Neural progenitor cell (in vitro differentiated cells): ENCODE measurements around the gene GPR141. TPM values are rescaled to one million over a fixed set of nuclear protein-coding genes. Genes with fewer than 3 reads are reported as not detected.

Experiments
- DNase-seq: peaks from one replicate; pipeline ENCODE4 v3.0.0-alpha.2; 2016; ENCODE audit warnings: low spot score
- H2AFZ ChIP-seq: fragments of 200-600 bp; sonication (generic); replicated peaks from 2 replicates; pipeline ENCODE4 v1.6.1; 2016; ENCODE audit warnings: antibody characterized with exemption
- H3F3A ChIP-seq: fragments of 200-600 bp; sonication (generic); 2 replicates; pipeline ENCODE4 v1.6.1; 2016; ENCODE audit warnings: antibody characterized with exemption, low read depth
- H3K27ac ChIP-seq: fragments of 200-600 bp; sonication (generic); 2 replicates; pipeline ENCODE4 v1.5.1; 2016; ENCODE audit warnings: mild to moderate bottlenecking
- H3K27me3 ChIP-seq: fragments of 200-600 bp; sonication (generic); 2 replicates; pipeline ENCODE4 v1.6.1; 2016; ENCODE audit warnings: mild to moderate bottlenecking, moderate library complexity
- H3K36me3 ChIP-seq: fragments of 200-600 bp; sonication (generic); 2 replicates; pipeline ENCODE4 v1.5.1; 2016
- H3K4me1 ChIP-seq: fragments of 200-600 bp; sonication (generic); 2 replicates; pipeline ENCODE4 v1.6.1; 2016; ENCODE audit warnings: mixed run types
- H3K4me2 ChIP-seq: fragments of 200-600 bp; sonication (generic); 2 replicates; pipeline ENCODE4 v1.6.1; 2016
- H3K4me3 ChIP-seq: fragments of 200-600 bp; sonication (generic); 2 replicates; pipeline ENCODE4 v1.5.1; 2016
- H3K79me2 ChIP-seq: fragments of 200-600 bp; sonication (generic); 2 replicates; pipeline ENCODE4 v1.6.1; 2016; ENCODE audit warnings: low read depth
- H3K9ac ChIP-seq: fragments of 200-600 bp; sonication (generic); 2 replicates; pipeline ENCODE4 v1.6.1; 2016
- H3K9me3 ChIP-seq: fragments of 200-600 bp; sonication (generic); 2 replicates; pipeline ENCODE4 v1.5.1; 2016; ENCODE audit warnings: low read depth
- H4K20me1 ChIP-seq: fragments of 200-600 bp; sonication (generic); 2 replicates; pipeline ENCODE4 v1.6.1; 2016; ENCODE audit warnings: low read depth
- H3K27ac Mint-ChIP-seq: 3 replicates; pipeline ENCODE4 v1.8.0; 2021; ENCODE audit warnings: mixed read lengths
- H3K27me3 Mint-ChIP-seq: 2 replicates; pipeline ENCODE4 v1.8.0; 2022; ENCODE audit warnings: low read depth, mild to moderate bottlenecking, inconsistent platforms, moderate library complexity, mixed read lengths; ENCODE audit not compliant: insufficient read depth
- H3K36me3 Mint-ChIP-seq: 3 replicates; pipeline ENCODE4 v1.8.0; 2021; ENCODE audit warnings: mixed read lengths
- H3K4me1 Mint-ChIP-seq: 3 replicates; pipeline ENCODE4 v1.8.0; 2021; ENCODE audit warnings: mixed read lengths
- H3K4me3 Mint-ChIP-seq: 3 replicates; pipeline ENCODE4 v1.8.0; 2021; ENCODE audit warnings: mild to moderate bottlenecking, moderate library complexity, mixed read lengths
- H3K9me3 Mint-ChIP-seq: 3 replicates; pipeline ENCODE4 v1.8.0; 2020; ENCODE audit warnings: mixed read lengths
- CTCF ChIP-seq: fragments of 200-600 bp; sonication (generic); IDR thresholded peaks from 2 replicates; pipeline ENCODE4 v1.5.1; 2017; ENCODE audit warnings: antibody characterized with exemption, mild to moderate bottlenecking
- EZH2 ChIP-seq: fragments of 200-600 bp; sonication (generic); IDR thresholded peaks from 2 replicates; pipeline ENCODE4 v1.6.1; 2017; ENCODE audit warnings: antibody characterized with exemption, mild to moderate bottlenecking, moderate library complexity
- EZH2phosphoT487 ChIP-seq: fragments of 200-600 bp; sonication (generic); IDR thresholded peaks from 2 replicates; pipeline ENCODE4 v1.6.1; 2017; ENCODE audit warnings: antibody characterized with exemption
- total RNA-seq: library from RNA; depleted of rRNA; stranded (reverse); fragments of >200 nt; gene quantifications from 2 replicates; pipeline ENCODE4 v1.2.3, GENCODE V29; 2015; ENCODE audit warnings: low replicate concordance

Gene GPR141
- total RNA-seq, 1 donor from 2014 or later: 2.6 TPM

- H3K27me3 Mint-ChIP-seq: peaks cover 7% of the 10 kb centered on the region
- H3K9me3 Mint-ChIP-seq: no peaks in the 10 kb centered on the region
- Histone ChIP-seq H3K27me3 (no peaks in the 10 kb centered on the region), H2AFZ (no peak overlapping the region), H3K79me2 (no peaks in the 10 kb centered on the region), H3K9ac (no peak overlapping the region), H3K4me2 (no peak overlapping the region), H3K36me3 (no peaks in the 10 kb centered on the region), H3K4me3 (no peak overlapping the region), H3K9me3 (no peaks in the 10 kb centered on the region), H4K20me1 (no peaks in the 10 kb centered on the region), H3F3A (no peaks in the 10 kb centered on the region), H3K4me1 (no peaks in the 10 kb centered on the region), H3K27ac (no peak overlapping the region)
- no peaks in the 10 kb centered on the region for H3K36me3 Mint-ChIP-seq
- no peak overlapping the region for H3K4me3 Mint-ChIP-seq
- TF ChIP-seq EZH2phosphoT487: no peak
- TF ChIP-seq CTCF: no peak
- no peak for TF ChIP-seq EZH2
- DNase-seq: no peak
- H3K27ac Mint-ChIP-seq: no peak overlapping the region
- no peaks in the 10 kb centered on the region for H3K4me1 Mint-ChIP-seq
Observed at GRCh38 chr7:37765872-37766525, 82.4 kb downstream of the GPR141 start.

- Histone ChIP-seq H3K4me1 (no peaks in the 10 kb centered on the region), H3K4me2 (no peak overlapping the region), H3K4me3 (no peak overlapping the region), H2AFZ (no peak overlapping the region), H3K27ac (no peak overlapping the region), H3K9me3 (no peaks in the 10 kb centered on the region), H3K9ac (no peak overlapping the region), H3K36me3 (no peaks in the 10 kb centered on the region), H3F3A (no peaks in the 10 kb centered on the region), H4K20me1 (no peaks in the 10 kb centered on the region), H3K79me2 (no peaks in the 10 kb centered on the region), H3K27me3 (no peaks in the 10 kb centered on the region)
- DNase-seq: no peak
- H3K27ac Mint-ChIP-seq: no peak overlapping the region
- peaks cover 5% of the 10 kb centered on the region for H3K27me3 Mint-ChIP-seq
- peaks cover 3% of the 10 kb centered on the region for H3K9me3 Mint-ChIP-seq
- H3K4me1 Mint-ChIP-seq: peaks cover 4% of the 10 kb centered on the region
- TF ChIP-seq EZH2phosphoT487: no peak
- no peak for TF ChIP-seq CTCF
- no peaks in the 10 kb centered on the region for H3K36me3 Mint-ChIP-seq
- H3K4me3 Mint-ChIP-seq: no peak overlapping the region
Observed at GRCh38 chr7:37768611-37769010, 85.0 kb downstream of the GPR141 start.

- Histone ChIP-seq H3K79me2 (no peaks in the 10 kb centered on the region), H2AFZ (no peak overlapping the region), H3K4me3 (no peak overlapping the region), H3K27ac (no peak overlapping the region), H3K4me2 (no peak overlapping the region), H3F3A (no peaks in the 10 kb centered on the region), H3K4me1 (no peaks in the 10 kb centered on the region), H3K9me3 (no peaks in the 10 kb centered on the region), H4K20me1 (no peaks in the 10 kb centered on the region), H3K36me3 (no peaks in the 10 kb centered on the region), H3K9ac (no peak overlapping the region), H3K27me3 (no peaks in the 10 kb centered on the region)
- Mint-ChIP-seq H3K27ac (no peak overlapping the region), H3K27me3 (peaks cover 2% of the 10 kb centered on the region), H3K9me3 (peaks cover 3% of the 10 kb centered on the region), H3K4me1 (peaks cover 4% of the 10 kb centered on the region), H3K4me3 (no peak overlapping the region), H3K36me3 (no peaks in the 10 kb centered on the region)
- no peak for TF ChIP-seq EZH2phosphoT487
- no peak for TF ChIP-seq CTCF
- no peak for TF ChIP-seq EZH2
- no peak for DNase-seq
Observed at GRCh38 chr7:37769291-37769690, 85.7 kb downstream of the GPR141 start.
